WI38 (cell line): ENCODE measurements around the gene ZFHX3.
"Not testable (repeated sequence)": the region's sequence is repeated elsewhere in the genome, so short reads cannot be mapped to it uniquely, and the experiment has no call there.

Experiments used
- H3K4me3 ChIP-seq: 2 replicates; pipeline ENCODE4 v1.5.1; 2011; ENCODE audit warnings: low read depth, mild to moderate bottlenecking, control low read depth, low read length
- TF ChIP-seq, protein P1 (sequence below): IDR thresholded peaks from 2 replicates; pipeline ENCODE4 v1.5.1; 2012; ENCODE audit warnings: low read depth, mild to moderate bottlenecking, control low read depth, low read length

The ZFHX3 gene

DNA sequence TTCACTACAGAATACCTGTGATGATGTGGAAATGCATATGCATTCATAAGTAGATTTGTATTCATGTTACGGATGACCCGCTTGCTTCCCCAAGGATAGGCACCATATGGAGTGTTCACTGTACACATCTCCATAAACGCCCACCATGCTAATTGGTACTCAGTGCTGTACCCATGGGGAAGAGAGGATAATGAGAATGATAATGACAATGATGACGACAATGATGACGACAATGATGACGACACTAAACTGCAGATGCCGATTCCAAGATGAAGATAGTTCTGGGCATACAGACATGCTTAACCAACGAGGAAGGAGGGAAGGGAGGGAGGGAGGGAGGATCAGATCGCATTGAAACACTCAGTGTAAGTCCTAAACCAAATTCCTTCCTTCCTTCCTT, 26.5 kb upstream of the ZFHX3 start:
- TF ChIP-seq, protein P1, sequence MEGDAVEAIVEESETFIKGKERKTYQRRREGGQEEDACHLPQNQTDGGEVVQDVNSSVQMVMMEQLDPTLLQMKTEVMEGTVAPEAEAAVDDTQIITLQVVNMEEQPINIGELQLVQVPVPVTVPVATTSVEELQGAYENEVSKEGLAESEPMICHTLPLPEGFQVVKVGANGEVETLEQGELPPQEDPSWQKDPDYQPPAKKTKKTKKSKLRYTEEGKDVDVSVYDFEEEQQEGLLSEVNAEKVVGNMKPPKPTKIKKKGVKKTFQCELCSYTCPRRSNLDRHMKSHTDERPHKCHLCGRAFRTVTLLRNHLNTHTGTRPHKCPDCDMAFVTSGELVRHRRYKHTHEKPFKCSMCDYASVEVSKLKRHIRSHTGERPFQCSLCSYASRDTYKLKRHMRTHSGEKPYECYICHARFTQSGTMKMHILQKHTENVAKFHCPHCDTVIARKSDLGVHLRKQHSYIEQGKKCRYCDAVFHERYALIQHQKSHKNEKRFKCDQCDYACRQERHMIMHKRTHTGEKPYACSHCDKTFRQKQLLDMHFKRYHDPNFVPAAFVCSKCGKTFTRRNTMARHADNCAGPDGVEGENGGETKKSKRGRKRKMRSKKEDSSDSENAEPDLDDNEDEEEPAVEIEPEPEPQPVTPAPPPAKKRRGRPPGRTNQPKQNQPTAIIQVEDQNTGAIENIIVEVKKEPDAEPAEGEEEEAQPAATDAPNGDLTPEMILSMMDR: no peak
- no peak overlapping the region for H3K4me3 ChIP-seq

DNA sequence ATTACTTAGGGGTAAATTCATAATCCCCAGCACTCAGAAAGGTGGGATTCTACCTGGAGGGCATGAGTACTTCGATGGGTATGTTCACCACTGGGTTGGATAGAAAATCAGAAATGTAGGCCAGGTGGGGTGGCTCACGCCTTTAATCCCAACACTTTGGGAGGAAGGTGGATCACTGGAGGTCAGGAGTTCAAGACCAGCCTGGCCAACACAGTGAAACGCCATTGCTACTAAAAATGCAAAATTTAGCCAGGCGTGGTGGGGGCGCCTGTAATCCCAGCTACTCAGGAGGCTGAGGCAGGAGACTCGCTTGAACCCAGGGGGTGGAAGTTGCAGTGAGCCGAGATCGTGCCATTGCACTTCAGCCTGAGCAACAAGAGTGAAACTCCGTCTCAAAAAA, 24.1 kb upstream of the ZFHX3 start:
- H3K4me3 ChIP-seq: not testable (repeated sequence)

DNA sequence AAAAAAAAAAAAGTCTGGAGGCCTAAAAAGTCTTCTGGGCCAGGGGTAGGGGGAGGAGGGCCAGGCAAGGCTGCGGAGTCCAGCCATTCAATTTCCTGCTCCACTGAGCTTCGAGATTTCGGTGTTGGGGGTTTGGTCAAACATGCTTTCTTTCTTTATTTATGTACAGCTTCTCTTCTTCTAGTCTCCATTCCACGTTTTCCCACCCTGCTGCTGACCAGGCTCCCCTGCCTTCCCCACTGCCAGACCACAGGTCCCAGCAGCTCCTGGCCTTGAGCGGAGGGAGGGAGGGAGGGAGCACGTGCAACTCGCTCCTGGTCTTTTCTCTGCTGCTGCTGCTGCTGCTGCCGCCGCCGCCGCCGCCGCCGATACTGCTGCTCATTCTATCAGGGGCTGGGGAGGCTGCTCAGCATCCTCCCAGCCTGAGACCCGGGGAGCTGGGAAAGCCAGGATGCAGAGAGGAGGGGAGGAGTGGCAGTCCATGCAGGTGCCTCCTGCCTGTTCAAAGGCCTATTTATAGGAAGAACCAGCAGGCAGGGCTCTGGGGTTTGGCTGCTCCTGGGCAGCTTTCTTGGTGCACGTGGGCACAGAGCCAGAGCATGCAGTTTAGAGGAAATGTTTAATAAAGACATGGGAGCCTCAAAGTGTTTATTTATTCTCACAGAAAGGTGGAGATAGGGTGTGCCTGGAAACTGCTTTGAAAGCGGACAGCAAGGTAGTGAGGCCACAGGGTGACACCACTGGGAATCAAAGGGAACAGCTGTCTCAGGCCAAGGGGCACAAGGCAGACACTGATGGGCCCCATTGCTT, 23.4 kb upstream of the ZFHX3 start:
- no peak overlapping the region for H3K4me3 ChIP-seq
- TF ChIP-seq, protein P1: no peak

DNA sequence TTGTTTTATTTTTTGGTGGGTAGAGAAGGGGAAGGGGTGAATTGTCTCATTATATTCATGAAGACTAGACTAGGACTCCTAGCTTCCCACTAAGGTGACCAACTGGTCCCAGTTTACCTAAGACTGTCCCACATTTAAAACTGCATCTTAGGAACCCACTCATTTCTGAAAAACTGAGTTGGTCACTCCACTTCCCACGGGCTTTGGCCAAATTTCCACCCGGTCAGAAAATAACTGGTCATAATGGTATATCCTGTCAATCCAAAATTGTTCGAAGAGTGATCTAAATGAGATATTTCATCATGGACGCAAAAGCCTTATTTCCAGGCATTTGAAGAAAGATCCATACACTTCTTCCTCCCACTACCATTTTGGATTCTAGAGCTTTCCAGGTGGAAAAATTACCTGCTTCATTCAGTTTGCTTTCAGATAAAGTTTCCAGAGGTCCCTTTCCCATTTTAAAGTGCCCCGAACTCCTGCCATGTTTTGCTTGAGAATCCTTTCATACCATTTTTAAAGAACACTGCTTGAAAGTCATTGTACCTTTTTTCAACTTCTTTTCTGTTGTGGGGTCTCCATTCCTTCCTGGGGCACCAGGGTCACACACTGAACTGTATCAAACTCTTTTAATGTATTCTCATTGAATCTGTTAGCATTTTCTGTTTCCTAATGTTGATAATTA, 21.8 kb upstream of the ZFHX3 start:
- TF ChIP-seq, protein P1: no peak
- no peak overlapping the region for H3K4me3 ChIP-seq

DNA sequence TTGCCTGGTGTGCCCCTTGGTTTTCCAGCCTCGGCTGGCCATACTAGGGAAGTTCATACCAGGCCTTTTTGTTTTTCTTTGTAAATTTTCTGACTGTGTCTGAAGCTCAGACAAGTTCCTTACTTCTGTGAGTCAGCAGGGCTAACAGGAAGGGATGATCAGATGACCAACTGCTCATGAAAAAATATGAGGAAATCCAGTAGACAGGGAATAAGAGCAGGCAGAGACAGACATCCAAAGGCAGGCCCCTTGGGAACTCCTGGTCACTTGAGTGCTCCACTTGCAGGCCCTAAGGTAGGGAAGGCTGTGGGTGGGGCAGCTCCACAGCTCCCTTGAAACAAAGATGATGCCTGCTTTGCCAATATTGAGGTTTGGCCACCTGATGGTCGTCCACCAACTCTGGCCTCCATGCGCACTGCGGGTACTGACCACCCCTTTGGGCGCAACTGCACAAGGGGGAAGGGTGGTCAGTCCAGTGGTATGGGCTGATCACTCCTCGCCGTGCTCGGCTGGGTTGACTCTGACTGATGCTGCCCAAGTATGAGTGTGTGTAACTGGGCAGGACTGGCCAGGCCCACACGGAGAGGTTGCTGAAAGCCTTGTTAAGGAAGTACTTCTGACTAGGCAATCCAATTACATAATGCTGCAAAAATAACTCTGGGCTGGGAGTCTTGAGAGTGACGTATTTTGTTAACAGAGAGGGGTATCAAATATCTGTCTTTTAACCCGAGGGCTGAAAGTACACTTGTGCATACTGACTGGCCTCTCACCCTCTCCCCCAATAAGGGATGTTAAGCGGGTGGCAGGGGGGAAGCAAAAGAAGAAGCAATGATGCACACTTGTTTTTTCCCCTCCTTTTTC, 20.8 kb upstream of the ZFHX3 start:
- TF ChIP-seq, protein P1: no peak
- H3K4me3 ChIP-seq: peak overlapping the region; percentile 16; the same call in 1 of the 2 replicates

DNA sequence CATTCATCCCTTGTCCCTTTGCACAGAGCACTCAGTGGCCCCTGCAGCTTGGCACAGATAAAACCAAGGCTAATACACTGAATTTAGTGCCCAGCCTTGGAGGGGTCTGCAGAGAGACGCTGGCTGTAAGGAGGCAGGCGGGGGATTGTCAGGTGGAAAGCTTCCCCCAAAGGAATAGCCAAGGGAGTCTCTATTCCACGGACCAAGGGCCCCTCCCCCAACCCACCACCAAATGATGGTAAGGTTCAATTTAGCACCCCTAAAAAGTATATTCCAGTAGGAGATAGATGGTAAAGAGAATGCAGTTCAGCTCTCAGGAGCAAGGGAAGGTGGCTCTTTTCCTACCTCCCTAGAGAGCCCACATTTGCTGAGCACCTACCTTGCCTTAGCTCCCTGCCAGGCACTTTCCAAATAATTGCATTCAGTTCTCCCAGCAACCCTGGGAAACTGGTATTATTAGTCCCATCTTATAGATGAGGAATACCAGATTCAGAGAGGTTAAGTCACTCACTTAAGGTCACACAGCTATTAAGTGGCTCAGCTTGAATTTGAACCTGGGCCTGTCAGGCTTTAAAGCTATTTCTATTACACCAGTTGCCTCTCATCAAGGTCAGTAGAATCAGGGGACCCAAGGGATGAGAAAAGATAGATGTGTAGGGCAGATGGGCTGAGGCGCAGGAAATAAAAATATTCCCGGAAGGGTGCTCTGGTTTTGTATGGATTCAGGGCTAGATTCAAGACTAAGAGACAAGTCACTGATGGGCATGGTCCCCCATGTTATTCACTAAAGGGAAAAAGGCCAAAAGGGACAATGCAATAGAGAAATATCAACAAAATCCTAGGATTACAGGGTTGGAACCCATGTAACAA, 20.0 kb upstream of the ZFHX3 start:
- TF ChIP-seq, protein P1: no peak
- no peak overlapping the region for H3K4me3 ChIP-seq
